GM12872 (cell line): ENCODE data around the gene NEK9.

ENCODE experiments used
- CTCF ChIP-seq: IDR thresholded peaks from 3 replicates; pipeline ENCODE4 v1.5.1; 2011; ENCODE audit warnings: low read depth, mild to moderate bottlenecking, low read length, moderate library complexity; ENCODE audit not compliant: insufficient read depth

Gene NEK9

GRCh38 chr14:75142494-75142893, 15.6 kb upstream of the NEK9 start:
- TF ChIP-seq CTCF, result no peak

- TF ChIP-seq CTCF, result peak; percentile 47; the same call in 2 of the 3 replicates
These were observed 15.1 kb upstream of the NEK9 start for GRCh38 chr14:75141967-75142366.

- no peak for TF ChIP-seq CTCF
These were observed 14.2 kb upstream of the NEK9 start for GRCh38 chr14:75141062-75141461.

- no peak for TF ChIP-seq CTCF
These were observed 13.8 kb upstream of the NEK9 start for GRCh38 chr14:75140620-75141019.

GRCh38 chr14:75139185-75139584, 12.3 kb upstream of the NEK9 start:
- no peak for TF ChIP-seq CTCF

GRCh38 chr14:75138492-75138891, 11.6 kb upstream of the NEK9 start:
- no peak for TF ChIP-seq CTCF

- TF ChIP-seq CTCF, result no peak
These were observed 7.8 kb upstream of the NEK9 start for GRCh38 chr14:75134644-75135043.

- TF ChIP-seq CTCF, result no peak
These were observed 6.7 kb upstream of the NEK9 start for GRCh38 chr14:75133597-75133996.
